C4-2B (cell line): Measurements from ENCODE around the gene ABCD3.

Source experiments
- ZFX ChIP-seq: fragments of 450-650 bp; IDR thresholded peaks from 2 replicates; pipeline ENCODE4 v1.6.1; 2017
- TF ChIP-seq, protein P1 (sequence below): fragments of 450-650 bp; conservative IDR thresholded peaks from 2 replicates; pipeline ENCODE4 v1.5.1; 2017; ENCODE audit warnings: mild to moderate bottlenecking

DNA sequence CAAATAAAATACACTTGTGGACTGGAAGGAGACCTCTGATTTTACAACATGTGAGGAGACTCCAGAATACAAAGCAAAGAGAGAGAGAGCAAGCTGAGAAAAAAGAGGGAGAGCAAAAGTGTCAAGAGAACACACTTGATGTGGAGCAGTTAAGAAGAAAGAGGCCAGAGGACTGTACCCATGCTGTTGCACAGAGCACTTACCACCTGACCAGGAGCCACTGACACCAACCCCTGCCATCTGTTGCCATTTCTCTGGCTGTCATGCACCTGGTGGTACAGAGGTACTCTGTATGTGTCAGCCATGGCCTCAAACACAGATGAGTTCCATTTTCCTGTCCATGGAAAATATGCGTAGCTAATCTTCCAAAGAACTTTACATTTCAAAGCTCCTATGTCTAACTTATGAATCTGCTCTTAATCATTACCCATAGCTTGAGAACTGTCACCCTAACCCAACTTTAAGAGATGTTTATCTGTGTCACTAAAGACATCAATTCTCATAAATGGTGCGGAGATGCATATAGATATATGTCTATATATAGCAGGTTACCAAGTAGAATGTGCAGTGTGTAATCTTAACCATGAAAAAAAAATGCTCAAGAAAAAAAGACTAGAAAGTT is 32.8 kb upstream of the ABCD3 start:
- TF ChIP-seq, protein P1, sequence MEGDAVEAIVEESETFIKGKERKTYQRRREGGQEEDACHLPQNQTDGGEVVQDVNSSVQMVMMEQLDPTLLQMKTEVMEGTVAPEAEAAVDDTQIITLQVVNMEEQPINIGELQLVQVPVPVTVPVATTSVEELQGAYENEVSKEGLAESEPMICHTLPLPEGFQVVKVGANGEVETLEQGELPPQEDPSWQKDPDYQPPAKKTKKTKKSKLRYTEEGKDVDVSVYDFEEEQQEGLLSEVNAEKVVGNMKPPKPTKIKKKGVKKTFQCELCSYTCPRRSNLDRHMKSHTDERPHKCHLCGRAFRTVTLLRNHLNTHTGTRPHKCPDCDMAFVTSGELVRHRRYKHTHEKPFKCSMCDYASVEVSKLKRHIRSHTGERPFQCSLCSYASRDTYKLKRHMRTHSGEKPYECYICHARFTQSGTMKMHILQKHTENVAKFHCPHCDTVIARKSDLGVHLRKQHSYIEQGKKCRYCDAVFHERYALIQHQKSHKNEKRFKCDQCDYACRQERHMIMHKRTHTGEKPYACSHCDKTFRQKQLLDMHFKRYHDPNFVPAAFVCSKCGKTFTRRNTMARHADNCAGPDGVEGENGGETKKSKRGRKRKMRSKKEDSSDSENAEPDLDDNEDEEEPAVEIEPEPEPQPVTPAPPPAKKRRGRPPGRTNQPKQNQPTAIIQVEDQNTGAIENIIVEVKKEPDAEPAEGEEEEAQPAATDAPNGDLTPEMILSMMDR: no peak
- TF ChIP-seq ZFX: no peak
